B cell (primary cell): ENCODE results near the gene ZMIZ1. TPM values are rescaled to one million over a fixed set of nuclear protein-coding genes. Genes with fewer than 3 reads are reported as not detected.
A peak's percentile ranks its signal among the peaks of the same experiment; 100 is the strongest.

ENCODE experiments used
- ATAC-seq: fragments of 200-7000 bp; cut with Tn5 transposase; one replicate; pipeline ENCODE4 v1.10.0; 2021; ENCODE audit warnings: low read depth, mild to moderate bottlenecking, moderate number of reproducible peaks, moderate library complexity
- CTCF ChIA-PET: fragments of 350-600 bp; sonication (Branson Sonifier 250); formaldehyde crosslinking; loops from one replicate; lab custom pipeline; 2021; ENCODE audit warnings: antibody characterized with exemption, inconsistent platforms; lab: Charles Lee
- POLR2A ChIA-PET: fragments of 350-600 bp; sonication (Branson Sonifier 250); formaldehyde crosslinking; loops from one replicate; lab custom pipeline; 2021; ENCODE audit warnings: antibody characterized with exemption; lab: Charles Lee
- DNase-seq: peaks from one replicate; pipeline ENCODE4 v3.0.0; 2013
- H2AFZ ChIP-seq: 2 replicates; pipeline ENCODE4 v1.6.1; 2012; ENCODE audit warnings: mild to moderate bottlenecking, low read depth, low read length; ENCODE audit not compliant: insufficient read depth, poor library complexity, severe bottlenecking
- H3K27ac ChIP-seq, 2 donors: 1 replicate in 1 of 2; 2 replicates in 1 of 2; pipeline ENCODE4 v1.5.1; 2012 to 2013; ENCODE audit warnings: low read length in 2 of 2, mild to moderate bottlenecking in 2 of 2, moderate library complexity in 1 of 2
- H3K27me3 ChIP-seq, 4 experiments: fragments of 200-600 bp in 1 of 4; sonication (generic) in 1 of 4; replicated peaks in 1 of 4; 1 replicate in 2 of 4; 2 replicates in 2 of 4; pipeline versions ENCODE4 v1.6.1 to v1.7.0; 2013 to 2016; ENCODE audit warnings: low read length in 3 of 4, mild to moderate bottlenecking in 2 of 4, mixed read lengths in 1 of 4, moderate library complexity in 1 of 4; ENCODE audit not compliant: insufficient read depth in 4 of 4, control insufficient read depth in 3 of 4; ENCODE audit errors: control extremely low read depth in 1 of 4
- H3K36me3 ChIP-seq, 2 experiments: replicated peaks in 1 of 2; 1 replicate in 1 of 2; 2 replicates in 1 of 2; pipeline versions ENCODE4 v1.6.1 to v1.7.1; 2013; ENCODE audit warnings: low read length in 1 of 2; ENCODE audit not compliant: insufficient read depth in 2 of 2, control insufficient read depth in 1 of 2; ENCODE audit errors: control extremely low read depth in 1 of 2, extremely low read depth in 1 of 2
- H3K4me1 ChIP-seq, 2 donors: fragments of 200-600 bp in 1 of 2; sonication (generic) in 1 of 2; 1 replicate in 1 of 2; 2 replicates in 1 of 2; pipeline versions ENCODE4 v1.5.1 to v1.6.1; 2013 to 2017; ENCODE audit warnings: low read length in 2 of 2; ENCODE audit not compliant: control insufficient read depth in 2 of 2, insufficient read depth in 2 of 2
- H3K4me2 ChIP-seq: replicated peaks from 2 replicates; pipeline ENCODE3; 2012; ENCODE audit warnings: mild to moderate bottlenecking, low read depth, low read length; ENCODE audit not compliant: poor library complexity, severe bottlenecking
- H3K4me3 ChIP-seq, 5 experiments: fragments of 200-600 bp in 1 of 5; sonication (generic) in 1 of 5; 1 replicate in 3 of 5; 2 replicates in 2 of 5; pipeline versions ENCODE4 v1.5.1 to v1.7.0; 2011 to 2016; ENCODE audit warnings: low read length in 4 of 5, mild to moderate bottlenecking in 4 of 5, low read depth in 2 of 5, control low read depth in 1 of 5, moderate library complexity in 1 of 5; ENCODE audit not compliant: insufficient read depth in 1 of 5; ENCODE audit errors: control extremely low read depth in 1 of 5, extremely low read depth in 1 of 5
- H3K79me2 ChIP-seq: fragments of 200-600 bp; sonication (generic); one replicate; pipeline ENCODE4 v1.6.0; 2016; ENCODE audit warnings: low read length; ENCODE audit not compliant: control insufficient read depth, insufficient read depth
- H3K9ac ChIP-seq: fragments of 200-600 bp; sonication (generic); 2 replicates; pipeline ENCODE4 v1.6.1; 2017; ENCODE audit warnings: mild to moderate bottlenecking, low read length, moderate library complexity
- H3K9me3 ChIP-seq, 3 donors: one replicate each; pipeline versions ENCODE4 v1.6.1 to v1.7.1; 2013; ENCODE audit warnings: low read length in 2 of 3; ENCODE audit not compliant: control insufficient read depth in 2 of 3, insufficient read depth in 1 of 3; ENCODE audit errors: control extremely low read depth in 1 of 3
- H4K20me1 ChIP-seq: 2 replicates; pipeline ENCODE4 v1.6.0; 2012; ENCODE audit warnings: mild to moderate bottlenecking, low read length; ENCODE audit not compliant: insufficient read depth, control insufficient read depth, poor library complexity, severe bottlenecking
- H3K27ac Mint-ChIP-seq: one replicate; pipeline ENCODE4 v1.8.0; 2021; ENCODE audit warnings: mixed read lengths
- H3K27me3 Mint-ChIP-seq: one replicate; pipeline ENCODE4 v1.8.0; 2021; ENCODE audit warnings: mixed read lengths
- H3K4me1 Mint-ChIP-seq: one replicate; pipeline ENCODE4 v1.8.0; 2021; ENCODE audit warnings: mixed read lengths
- H3K4me3 Mint-ChIP-seq: one replicate; pipeline ENCODE4 v1.8.0; 2021; ENCODE audit warnings: mixed read lengths
- H3K9me3 Mint-ChIP-seq: one replicate; pipeline ENCODE4 v1.8.0; 2022; ENCODE audit warnings: mixed read lengths; ENCODE audit not compliant: insufficient read depth
- EZH2 ChIP-seq: IDR thresholded peaks from 2 replicates; pipeline ENCODE4 v1.6.1; 2012; ENCODE audit warnings: borderline replicate concordance, low read depth, mild to moderate bottlenecking, moderate library complexity, low read length; ENCODE audit not compliant: insufficient read depth, poor library complexity, severe bottlenecking
- WGBS: methylation state at CpG from one replicate; pipeline ENCODE4 v1.1.5; 2013; ENCODE audit warnings: missing lambda C conversion rate; ENCODE audit not compliant: insufficient coverage; 5-methylcytosine and 5-hydroxymethylcytosine counted together
- intact Hi-C: fragments of 100-400 bp; cut with micrococcal nuclease; formaldehyde crosslinking; loops from one replicate; pipeline ENCODE4 v1.10.0; 2022
- polyA plus RNA-seq: library from polyadenylated mRNA; depleted of rRNA; stranded (reverse); fragments of >200 nt; gene quantifications from 2 replicates; pipeline ENCODE4 v1.2.3, GENCODE V29; 2012
- total RNA-seq, 2 donors: library from RNA; stranded (reverse); fragments of 120-200 nt in 1 of 2; gene quantifications; 1 replicate in 1 of 2; 2 replicates in 1 of 2; pipeline versions ENCODE4 v1.2.3 to v1.2.4, GENCODE V29; 2013 to 2022
- TF ChIP-seq, protein P1 (sequence below): fragments of 200-600 bp; IDR thresholded peaks from one replicate; pipeline ENCODE4 v1.8.0; 2022; ENCODE audit warnings: antibody characterized with exemption, mild to moderate bottlenecking

ZMIZ1 gene
- total and polyA plus RNA-seq, 2 donors (not counting 1 experiment from before 2014, with no cell fraction given), result 14.3 to 64.9 TPM

DNA sequence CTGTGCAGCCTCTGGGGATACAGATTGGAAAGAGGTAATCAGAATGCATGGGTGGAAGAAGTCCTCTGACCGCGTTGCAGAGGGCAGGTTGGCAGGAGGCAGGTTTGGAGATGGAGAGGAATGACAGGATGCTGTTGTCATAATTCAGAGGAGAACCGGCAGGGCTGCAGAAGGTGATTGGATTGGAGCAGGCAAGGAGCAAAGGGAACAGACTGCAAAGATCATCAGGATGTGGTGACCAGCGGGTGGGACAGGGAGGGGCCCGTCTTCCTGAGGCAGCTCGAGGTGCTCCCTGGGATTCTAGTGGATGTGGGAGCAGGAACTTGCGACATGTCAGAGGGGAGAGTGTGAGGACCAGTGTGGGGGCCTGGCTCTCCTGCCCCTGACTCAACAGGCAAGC, 200.0 kb downstream of the ZMIZ1 start:
- Mint-ChIP-seq H3K4me1 (peaks cover 82% of the 10 kb centered on the region), H3K9me3 (no peaks in the 10 kb centered on the region), H3K4me3 (peak overlapping the region; percentile 56), H3K27me3 (no peaks in the 10 kb centered on the region), H3K27ac (peak overlapping the region; percentile 89)
- Histone ChIP-seq H3K27me3 (no peaks in the 10 kb centered on the region), H3K9ac (no peak overlapping the region), H4K20me1 (peaks cover 13% of the 10 kb centered on the region), H3K36me3 (peaks cover 0 to 4% of the 10 kb centered on the region in 2 experiments), H3K79me2 (peaks cover 99% of the 10 kb centered on the region), H3K4me2 (no peak overlapping the region), H2AFZ (no peak overlapping the region), H3K4me3 (no peak overlapping the region), H3K9me3 (no peaks in the 10 kb centered on the region), H3K4me1 (peaks cover 46 to 83% of the 10 kb centered on the region in 2 donors), H3K27ac (no peak overlapping the region)
- DNase-seq, result no peak
- no peak for TF ChIP-seq EZH2
- TF ChIP-seq, protein P1, sequence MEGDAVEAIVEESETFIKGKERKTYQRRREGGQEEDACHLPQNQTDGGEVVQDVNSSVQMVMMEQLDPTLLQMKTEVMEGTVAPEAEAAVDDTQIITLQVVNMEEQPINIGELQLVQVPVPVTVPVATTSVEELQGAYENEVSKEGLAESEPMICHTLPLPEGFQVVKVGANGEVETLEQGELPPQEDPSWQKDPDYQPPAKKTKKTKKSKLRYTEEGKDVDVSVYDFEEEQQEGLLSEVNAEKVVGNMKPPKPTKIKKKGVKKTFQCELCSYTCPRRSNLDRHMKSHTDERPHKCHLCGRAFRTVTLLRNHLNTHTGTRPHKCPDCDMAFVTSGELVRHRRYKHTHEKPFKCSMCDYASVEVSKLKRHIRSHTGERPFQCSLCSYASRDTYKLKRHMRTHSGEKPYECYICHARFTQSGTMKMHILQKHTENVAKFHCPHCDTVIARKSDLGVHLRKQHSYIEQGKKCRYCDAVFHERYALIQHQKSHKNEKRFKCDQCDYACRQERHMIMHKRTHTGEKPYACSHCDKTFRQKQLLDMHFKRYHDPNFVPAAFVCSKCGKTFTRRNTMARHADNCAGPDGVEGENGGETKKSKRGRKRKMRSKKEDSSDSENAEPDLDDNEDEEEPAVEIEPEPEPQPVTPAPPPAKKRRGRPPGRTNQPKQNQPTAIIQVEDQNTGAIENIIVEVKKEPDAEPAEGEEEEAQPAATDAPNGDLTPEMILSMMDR, result no peak
- ATAC-seq, result no peak
- intact Hi-C loops, result no loop called here
- 78% methylated on average over 7 of the region's 7 CpGs for WGBS
- POLR2A ChIA-PET, result no interaction called here
- CTCF ChIA-PET, result interaction anchor here (0.6 to 1.3 kb wide), 2 partner anchors 19 to 1238 kb away, joined by 3 read pairs; no protein-coding TSS in a partner anchor

DNA sequence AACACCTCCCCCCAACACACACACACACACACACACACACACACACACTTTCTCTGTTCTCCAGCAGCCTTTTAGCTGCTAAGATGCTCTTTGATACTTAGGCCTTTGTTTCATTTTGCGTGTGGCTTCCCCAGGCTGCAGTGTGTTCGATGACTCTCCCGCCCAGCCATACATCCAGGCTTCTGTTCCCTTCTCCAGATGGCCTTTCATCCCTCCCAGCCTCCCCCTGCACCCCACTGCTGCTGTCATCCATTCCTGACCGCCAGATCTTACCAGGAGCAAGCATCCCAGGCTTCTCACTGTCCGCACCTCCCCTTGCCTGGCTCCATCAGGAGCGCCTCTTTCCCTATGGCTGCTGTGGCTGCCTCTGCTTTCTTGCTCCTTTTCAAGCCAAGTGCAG, 200.7 kb downstream of the ZMIZ1 start:
- H3K4me3 Mint-ChIP-seq, result peak overlapping the region; percentile 38
- Histone ChIP-seq H3K9ac (no peak overlapping the region), H3K9me3 (no peaks in the 10 kb centered on the region), H3K27ac (no peak overlapping the region), H3K27me3 (no peaks in the 10 kb centered on the region), H3K79me2 (peaks cover 100% of the 10 kb centered on the region), H2AFZ (no peak overlapping the region), H3K4me1 (peaks cover 46 to 81% of the 10 kb centered on the region in 2 donors), H4K20me1 (peaks cover 13% of the 10 kb centered on the region), H3K4me2 (peak overlapping the region; percentile 15), H3K36me3 (peaks cover 0 to 4% of the 10 kb centered on the region in 2 experiments), H3K4me3 (no peak overlapping the region)
- WGBS, result 90% methylated on average over 6 of the region's 6 CpGs
- H3K9me3 Mint-ChIP-seq, result no peaks in the 10 kb centered on the region
- H3K4me1 Mint-ChIP-seq, result peaks cover 80% of the 10 kb centered on the region
- peak overlapping the region; percentile 74 for H3K27ac Mint-ChIP-seq
- no peaks in the 10 kb centered on the region for H3K27me3 Mint-ChIP-seq
- ChIA-PET CTCF (no interaction called here), POLR2A (interaction anchor here (0.6 kb wide), 1 partner anchor 55 kb away, joined by 3 read pairs; no protein-coding TSS in a partner anchor)
- no peak for TF ChIP-seq EZH2
- no peak for DNase-seq
- no peak for ATAC-seq
- intact Hi-C loops, result no loop called here
